ENCODE measurements around the gene ADGRF4.

DNA sequence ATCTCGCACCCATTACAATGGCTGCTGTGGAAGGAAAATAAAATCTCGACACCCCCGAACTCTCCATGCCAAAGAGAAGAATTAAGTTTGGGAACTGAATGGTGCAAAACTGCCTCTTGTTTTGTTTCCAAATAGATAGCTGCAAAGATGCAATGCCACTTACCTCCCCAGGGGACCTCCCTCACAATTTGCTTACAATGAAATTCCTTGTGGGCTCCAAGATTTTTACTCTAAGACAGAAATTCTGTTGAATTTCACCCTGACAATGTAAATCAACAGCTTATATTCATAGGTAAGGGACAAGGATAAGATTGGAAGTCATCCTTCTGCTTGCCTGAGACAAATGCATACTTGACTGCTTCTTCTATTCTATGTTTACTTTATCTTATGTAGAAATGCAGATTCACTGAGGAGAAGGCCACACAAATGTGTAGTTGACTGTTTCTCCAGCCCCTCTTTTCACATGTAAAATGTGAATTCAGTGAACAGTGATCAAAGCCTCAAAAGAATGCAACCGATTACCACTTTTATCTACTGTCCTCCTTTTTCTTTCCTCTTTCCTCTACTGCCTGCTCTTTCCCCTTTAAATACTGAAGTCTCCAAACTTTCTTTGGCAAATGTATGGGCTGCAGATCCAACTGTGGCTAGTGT is 36.6 kb downstream of the ADGRF4 start:
- TF ChIP-seq EZH2 (IDR thresholded peaks at IDR 0.05) (no peak), POLR2AphosphoS5 (IDR thresholded peaks at IDR 0.05; ENCODE audit: borderline replicate concordance, low read depth, low read length) (no peak)
